OCI-LY3 (cell line): ENCODE results near the gene TMEM30A.

Experiments used
- H2AFZ ChIP-seq: fragments of 200-600, 300-600 bp; shearing (Covaris generic); 2 replicates; pipeline ENCODE4 v1.6.0; 2014; ENCODE audit warnings: antibody characterized with exemption, low read depth, low read length
- H3K27ac ChIP-seq: fragments of 200-600, 300-600 bp; sonication (generic); 2 replicates; pipeline ENCODE4 v1.5.1; 2014; ENCODE audit warnings: mild to moderate bottlenecking, low read length, moderate library complexity, mixed read lengths
- H3K27me3 ChIP-seq: fragments of 200-600, 300-600 bp; sonication (generic); 2 replicates; pipeline ENCODE4 v1.6.1; 2014; ENCODE audit warnings: low read depth, low read length, mixed read lengths
- H3K36me3 ChIP-seq: fragments of 200-600, 300-600 bp; sonication (generic); replicated peaks from 2 replicates; pipeline ENCODE3; 2014; ENCODE audit warnings: low read depth, low read length, mixed read lengths
- H3K4me1 ChIP-seq: fragments of 300-600, 200-600 bp; sonication (generic); 2 replicates; pipeline ENCODE4 v1.6.1; 2014; ENCODE audit warnings: low read length, mixed read lengths
- H3K4me2 ChIP-seq: fragments of 200-600, 300-600 bp; sonication (generic); 2 replicates; pipeline ENCODE4 v1.6.1; 2014; ENCODE audit warnings: low read length, mixed read lengths
- H3K4me3 ChIP-seq: fragments of 300-600, 200-600 bp; sonication (generic); 2 replicates; pipeline ENCODE4 v1.5.1; 2014; ENCODE audit warnings: antibody characterized with exemption, mild to moderate bottlenecking, low read length, moderate library complexity
- H3K79me2 ChIP-seq: fragments of 300-600, 200-600 bp; shearing (Covaris generic); 2 replicates; pipeline ENCODE4 v1.6.1; 2014; ENCODE audit warnings: mild to moderate bottlenecking, low read length, mixed read lengths
- H3K9ac ChIP-seq: fragments of 300-600, 200-600 bp; shearing (Covaris generic); 2 replicates; pipeline ENCODE4 v1.6.0; 2014; ENCODE audit warnings: mild to moderate bottlenecking, low read length, moderate library complexity
- H3K9me3 ChIP-seq: fragments of 200-600, 300-600 bp; shearing (Covaris generic); 2 replicates; pipeline ENCODE4 v1.6.1; 2014; ENCODE audit warnings: low read length, mixed read lengths; ENCODE audit not compliant: insufficient read depth
- H4K20me1 ChIP-seq: fragments of 200-600, 300-600 bp; sonication (generic); 2 replicates; pipeline ENCODE4 v1.6.1; 2016; ENCODE audit warnings: low read length, mixed read lengths; ENCODE audit not compliant: insufficient read depth
- CTCF ChIP-seq: fragments of 200-600, 300-600 bp; sonication (generic); IDR thresholded peaks from 2 replicates; pipeline ENCODE4 v1.5.1; 2014; ENCODE audit warnings: antibody characterized with exemption, low read length, low read depth
- EZH2phosphoT487 ChIP-seq: fragments of 200-600 bp; shearing (Covaris generic); IDR thresholded peaks from 2 replicates; pipeline ENCODE4 v1.6.1; 2018; ENCODE audit warnings: antibody characterized with exemption, mixed run types, low read depth

Gene TMEM30A

GRCh38 chr6:75305573-75305972, 21.0 kb upstream of the TMEM30A start:
- Histone ChIP-seq H3K9ac (no peak overlapping the region), H3K27me3 (no peaks in the 10 kb centered on the region), H3K27ac (no peak overlapping the region), H3K9me3 (no peaks in the 10 kb centered on the region), H2AFZ (no peak overlapping the region), H3K4me1 (peaks cover 2% of the 10 kb centered on the region), H3K4me3 (no peak overlapping the region), H3K79me2 (no peaks in the 10 kb centered on the region), H4K20me1 (no peaks in the 10 kb centered on the region), H3K36me3 (no peaks in the 10 kb centered on the region), H3K4me2 (no peak overlapping the region)
- TF ChIP-seq EZH2phosphoT487 = no peak

- no peaks in the 10 kb centered on the region for H3K27me3 ChIP-seq
- no peaks in the 10 kb centered on the region for H3K36me3 ChIP-seq
- peaks cover 7% of the 10 kb centered on the region for H3K4me1 ChIP-seq
- no peak overlapping the region for H2AFZ ChIP-seq
- H3K27ac ChIP-seq = no peak overlapping the region
- H3K4me2 ChIP-seq = no peak overlapping the region
- H3K9me3 ChIP-seq = no peaks in the 10 kb centered on the region
- no peaks in the 10 kb centered on the region for H3K79me2 ChIP-seq
- no peak overlapping the region for H3K4me3 ChIP-seq
- no peaks in the 10 kb centered on the region for H4K20me1 ChIP-seq
- no peak for TF ChIP-seq EZH2phosphoT487
- H3K9ac ChIP-seq = no peak overlapping the region
Measured at GRCh38 chr6:75302280-75302679, 17.7 kb upstream of the TMEM30A start.

- Histone ChIP-seq H3K9me3 (no peaks in the 10 kb centered on the region), H3K27me3 (no peaks in the 10 kb centered on the region), H3K4me2 (no peak overlapping the region), H3K9ac (no peak overlapping the region), H3K27ac (no peak overlapping the region), H3K4me3 (no peak overlapping the region), H3K79me2 (no peaks in the 10 kb centered on the region), H3K4me1 (peaks cover 7% of the 10 kb centered on the region), H4K20me1 (no peaks in the 10 kb centered on the region), H3K36me3 (no peaks in the 10 kb centered on the region), H2AFZ (no peak overlapping the region)
- no peak for TF ChIP-seq CTCF
- TF ChIP-seq EZH2phosphoT487 = no peak
Measured at GRCh38 chr6:75301537-75301936, 16.9 kb upstream of the TMEM30A start.

GRCh38 chr6:75301088-75301487, 16.5 kb upstream of the TMEM30A start:
- Histone ChIP-seq H3K27ac (no peak overlapping the region), H4K20me1 (no peaks in the 10 kb centered on the region), H3K36me3 (no peaks in the 10 kb centered on the region), H3K4me3 (no peak overlapping the region), H3K9me3 (no peaks in the 10 kb centered on the region), H3K9ac (no peak overlapping the region), H3K27me3 (no peaks in the 10 kb centered on the region), H3K4me1 (peaks cover 7% of the 10 kb centered on the region), H3K4me2 (no peak overlapping the region), H2AFZ (no peak overlapping the region), H3K79me2 (no peaks in the 10 kb centered on the region)
- TF ChIP-seq EZH2phosphoT487 (no peak), CTCF (no peak)

- no peaks in the 10 kb centered on the region for H3K79me2 ChIP-seq
- no peaks in the 10 kb centered on the region for H3K27me3 ChIP-seq
- TF ChIP-seq EZH2phosphoT487 (no peak), CTCF (no peak)
- H3K36me3 ChIP-seq = no peaks in the 10 kb centered on the region
- H3K27ac ChIP-seq = no peak overlapping the region
- H3K4me2 ChIP-seq = 0 out of 2 replicates have a peak overlapping the region, but pooled peaks have one; percentile 4
- no peak overlapping the region for H3K9ac ChIP-seq
- no peak overlapping the region for H2AFZ ChIP-seq
- no peaks in the 10 kb centered on the region for H4K20me1 ChIP-seq
- H3K4me1 ChIP-seq = peaks cover 7% of the 10 kb centered on the region
- no peaks in the 10 kb centered on the region for H3K9me3 ChIP-seq
- H3K4me3 ChIP-seq = no peak overlapping the region
Measured at GRCh38 chr6:75300531-75300855, 15.9 kb upstream of the TMEM30A start.
